ENCODE measurements around the gene COMMD4. TPM values are rescaled to one million over a fixed set of nuclear protein-coding genes. Genes with fewer than 3 reads are reported as not detected.

Gene COMMD4
- total RNA-seq, 2 experiments from 2014 or later: 10.8 to 12.1 TPM

DNA sequence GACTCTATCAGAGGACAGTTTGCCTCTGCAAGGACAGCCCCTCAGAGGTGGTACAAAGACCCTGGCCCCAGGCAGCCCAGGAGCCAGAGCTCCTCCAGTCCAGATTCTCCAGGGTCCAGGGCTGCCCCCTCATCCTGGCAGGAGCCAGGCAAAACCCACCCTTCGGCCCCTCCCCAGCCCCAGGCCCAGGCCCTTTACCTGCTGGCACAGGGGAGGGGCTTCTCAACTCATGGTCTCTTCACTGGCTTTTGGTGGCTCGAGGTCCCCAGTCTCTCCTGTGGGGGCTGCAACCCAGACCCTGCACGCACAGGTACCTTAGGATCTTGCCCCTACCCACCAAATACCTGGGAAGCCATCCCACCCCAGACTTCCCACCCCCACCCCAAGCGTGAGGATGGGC, 19.5 kb downstream of the COMMD4 start:
- Mint-ChIP-seq H3K4me3 (no peak overlapping the region), H3K36me3 (ENCODE audit: low read depth) (peaks cover 26% of the 10 kb centered on the region), H3K4me1 (ENCODE audit: low read depth) (peaks cover 10% of the 10 kb centered on the region), H3K27me3 (no peaks in the 10 kb centered on the region), H3K9me3 (no peaks in the 10 kb centered on the region), H3K27ac (peak overlapping the region; percentile 39)
- DNase-seq (no peak), ATAC-seq (ENCODE audit: poor library complexity) (no peak)
- TF ChIP-seq, protein P1, sequence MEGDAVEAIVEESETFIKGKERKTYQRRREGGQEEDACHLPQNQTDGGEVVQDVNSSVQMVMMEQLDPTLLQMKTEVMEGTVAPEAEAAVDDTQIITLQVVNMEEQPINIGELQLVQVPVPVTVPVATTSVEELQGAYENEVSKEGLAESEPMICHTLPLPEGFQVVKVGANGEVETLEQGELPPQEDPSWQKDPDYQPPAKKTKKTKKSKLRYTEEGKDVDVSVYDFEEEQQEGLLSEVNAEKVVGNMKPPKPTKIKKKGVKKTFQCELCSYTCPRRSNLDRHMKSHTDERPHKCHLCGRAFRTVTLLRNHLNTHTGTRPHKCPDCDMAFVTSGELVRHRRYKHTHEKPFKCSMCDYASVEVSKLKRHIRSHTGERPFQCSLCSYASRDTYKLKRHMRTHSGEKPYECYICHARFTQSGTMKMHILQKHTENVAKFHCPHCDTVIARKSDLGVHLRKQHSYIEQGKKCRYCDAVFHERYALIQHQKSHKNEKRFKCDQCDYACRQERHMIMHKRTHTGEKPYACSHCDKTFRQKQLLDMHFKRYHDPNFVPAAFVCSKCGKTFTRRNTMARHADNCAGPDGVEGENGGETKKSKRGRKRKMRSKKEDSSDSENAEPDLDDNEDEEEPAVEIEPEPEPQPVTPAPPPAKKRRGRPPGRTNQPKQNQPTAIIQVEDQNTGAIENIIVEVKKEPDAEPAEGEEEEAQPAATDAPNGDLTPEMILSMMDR (IDR thresholded peaks at IDR 0.05): no peak
- intact Hi-C loops (cut with DNase I, micrococcal nuclease): no loop called here
- CTCF ChIA-PET: no interaction called here
- POLR2A ChIA-PET: interaction anchor here (9.6 kb wide), 1 partner anchor 13 kb away, joined by 146 read pairs; the partner anchor contains the start of gene MAN2C1
- Histone ChIP-seq H3K4me3 (ENCODE audit: low read length) (no peak overlapping the region), H3K27me3 (ENCODE audit: control insufficient read depth in 1 of 2, insufficient read depth in 2 of 2, low read length in 2 of 2) (no peaks in the 10 kb centered on the region), H3K27ac (ENCODE audit: low read depth in 1 of 2, low read length in 2 of 2) (no peak overlapping the region), H3K36me3 (ENCODE audit: insufficient read depth, low read length) (peaks cover 37% of the 10 kb centered on the region), H3K9me3 (ENCODE audit: control insufficient read depth in 1 of 2, insufficient read depth in 1 of 2, low read length in 2 of 2) (peaks cover 0 to 17% of the 10 kb centered on the region in 2 experiments), H3K4me1 (ENCODE audit: insufficient read depth, low read length) (peaks cover 8% of the 10 kb centered on the region)

GRCh38 chr15:75356006-75356405, 20.1 kb downstream of the COMMD4 start:
- CTCF ChIA-PET: no interaction called here
- TF ChIP-seq, protein P1 (IDR thresholded peaks at IDR 0.05): no peak
- peaks cover 0 to 12% of the 10 kb centered on the region in 2 experiments for H3K9me3 ChIP-seq (ENCODE audit: control insufficient read depth in 1 of 2, insufficient read depth in 1 of 2, low read length in 2 of 2)
- Mint-ChIP-seq H3K4me3 (no peak overlapping the region), H3K27ac (no peak overlapping the region), H3K4me1 (ENCODE audit: low read depth) (peaks cover 4% of the 10 kb centered on the region), H3K36me3 (ENCODE audit: low read depth) (peaks cover 33% of the 10 kb centered on the region), H3K27me3 (no peaks in the 10 kb centered on the region), H3K9me3 (no peaks in the 10 kb centered on the region)
- DNase-seq (no peak), ATAC-seq (ENCODE audit: poor library complexity) (no peak)
- H3K4me3 ChIP-seq (ENCODE audit: low read length): no peak overlapping the region
- H3K27ac ChIP-seq (ENCODE audit: low read depth in 1 of 2, low read length in 2 of 2): no peak overlapping the region
- H3K27me3 ChIP-seq (ENCODE audit: control insufficient read depth in 1 of 2, insufficient read depth in 2 of 2, low read length in 2 of 2): no peaks in the 10 kb centered on the region
- intact Hi-C loops (cut with DNase I, micrococcal nuclease): no loop called here
- H3K36me3 ChIP-seq (ENCODE audit: insufficient read depth, low read length): peaks cover 43% of the 10 kb centered on the region
- POLR2A ChIA-PET: interaction anchor here (1.6 kb wide), 1 partner anchor 12 kb away, joined by 6 read pairs; the partner anchor contains the start of gene MAN2C1
- peaks cover 3% of the 10 kb centered on the region for H3K4me1 ChIP-seq (ENCODE audit: insufficient read depth, low read length)

DNA sequence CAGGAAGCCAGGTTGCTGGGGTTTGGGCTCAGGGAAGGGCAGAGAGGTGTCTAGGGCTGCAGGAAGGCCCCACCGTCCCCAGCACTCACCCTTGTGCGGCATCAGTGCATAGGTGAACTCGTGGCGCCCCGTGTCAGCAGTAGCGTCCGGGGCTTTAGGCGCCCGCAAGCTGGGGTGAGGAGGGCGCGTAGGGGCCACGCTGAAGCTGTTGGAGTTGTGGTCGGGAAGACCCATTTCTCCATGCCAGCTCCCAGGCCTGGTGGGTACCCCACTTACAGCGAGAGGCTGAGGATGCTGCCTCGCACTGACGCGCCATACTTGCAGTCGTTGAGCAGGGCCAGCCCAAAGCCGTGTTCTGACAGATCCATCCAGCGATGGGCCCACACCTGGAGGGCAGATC, 20.7 kb downstream of the COMMD4 start:
- Mint-ChIP-seq H3K4me1 (ENCODE audit: low read depth) (no peaks in the 10 kb centered on the region), H3K27me3 (no peaks in the 10 kb centered on the region), H3K36me3 (ENCODE audit: low read depth) (peaks cover 38% of the 10 kb centered on the region), H3K9me3 (no peaks in the 10 kb centered on the region), H3K4me3 (no peak overlapping the region), H3K27ac (no peak overlapping the region)
- H3K36me3 ChIP-seq (ENCODE audit: insufficient read depth, low read length): peaks cover 48% of the 10 kb centered on the region
- TF ChIP-seq, protein P1 (IDR thresholded peaks at IDR 0.05): no peak
- H3K27ac ChIP-seq (ENCODE audit: low read depth in 1 of 2, low read length in 2 of 2): no peak overlapping the region
- ChIA-PET CTCF (interaction anchor here (1.3 kb wide), 1 partner anchor 11 kb away, joined by 3 read pairs; no protein-coding TSS in a partner anchor), POLR2A (interaction anchor here (1.6 kb wide), 1 partner anchor 11 kb away, joined by 6 read pairs; the partner anchor contains the start of gene MAN2C1)
- peaks cover 0 to 13% of the 10 kb centered on the region in 2 experiments for H3K9me3 ChIP-seq (ENCODE audit: control insufficient read depth in 1 of 2, insufficient read depth in 1 of 2, low read length in 2 of 2)
- H3K27me3 ChIP-seq (ENCODE audit: control insufficient read depth in 1 of 2, insufficient read depth in 2 of 2, low read length in 2 of 2): no peaks in the 10 kb centered on the region
- H3K4me1 ChIP-seq (ENCODE audit: insufficient read depth, low read length): no peaks in the 10 kb centered on the region
- intact Hi-C loops (cut with DNase I, micrococcal nuclease): no loop called here
- ATAC-seq (ENCODE audit: poor library complexity) (no peak), DNase-seq (no peak)
- H3K4me3 ChIP-seq (ENCODE audit: low read length): no peak overlapping the region

All from CD4-positive, alpha-beta T cell (primary cell).